HFF-Myc (cell line): ENCODE measurements around the gene SMARCC2.

ENCODE experiments used
- DNase-seq: peaks from one replicate; pipeline ENCODE4 v3.0.0-alpha.2; 2011; ENCODE audit warnings: low read depth; ENCODE audit errors: extremely low read depth
- H3K4me3 ChIP-seq: replicated peaks from 2 replicates; pipeline ENCODE4 v1.5.1; 2011; ENCODE audit warnings: low read depth, mild to moderate bottlenecking, control low read depth, low read length
- TF ChIP-seq, protein P1 (sequence below): IDR thresholded peaks from 2 replicates; pipeline ENCODE4 v1.5.1; 2012; ENCODE audit warnings: mild to moderate bottlenecking, low read depth, low read length, control low read depth; ENCODE audit errors: missing control alignments

SMARCC2 gene

DNA sequence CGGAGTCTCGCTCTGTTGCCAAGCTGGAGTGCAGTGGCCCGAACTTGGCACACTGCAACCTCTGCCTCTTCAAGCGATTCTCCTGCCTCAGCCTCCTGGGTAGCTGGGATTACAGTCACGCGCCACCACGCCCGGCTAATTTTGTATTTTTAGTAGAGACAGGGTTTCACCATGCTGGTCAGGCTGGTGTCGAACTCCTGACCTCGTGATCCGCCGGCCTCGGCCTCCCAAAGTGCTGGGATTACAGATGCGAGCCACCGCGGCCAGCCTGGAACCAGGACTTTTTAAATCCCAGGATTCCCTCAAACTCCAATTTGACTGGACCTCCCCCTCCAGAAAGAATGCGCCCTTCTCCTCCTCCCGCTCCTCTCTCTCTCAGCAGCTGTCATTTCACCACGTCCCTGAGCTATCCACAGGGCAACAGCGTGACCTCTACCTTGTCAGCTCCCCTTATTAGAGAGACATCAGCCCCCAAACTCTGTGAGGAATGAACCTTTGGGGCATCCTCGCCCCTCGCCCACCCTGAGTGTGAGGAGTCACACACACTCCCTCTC lies 59.3 kb downstream of the SMARCC2 start:
- TF ChIP-seq, protein P1, sequence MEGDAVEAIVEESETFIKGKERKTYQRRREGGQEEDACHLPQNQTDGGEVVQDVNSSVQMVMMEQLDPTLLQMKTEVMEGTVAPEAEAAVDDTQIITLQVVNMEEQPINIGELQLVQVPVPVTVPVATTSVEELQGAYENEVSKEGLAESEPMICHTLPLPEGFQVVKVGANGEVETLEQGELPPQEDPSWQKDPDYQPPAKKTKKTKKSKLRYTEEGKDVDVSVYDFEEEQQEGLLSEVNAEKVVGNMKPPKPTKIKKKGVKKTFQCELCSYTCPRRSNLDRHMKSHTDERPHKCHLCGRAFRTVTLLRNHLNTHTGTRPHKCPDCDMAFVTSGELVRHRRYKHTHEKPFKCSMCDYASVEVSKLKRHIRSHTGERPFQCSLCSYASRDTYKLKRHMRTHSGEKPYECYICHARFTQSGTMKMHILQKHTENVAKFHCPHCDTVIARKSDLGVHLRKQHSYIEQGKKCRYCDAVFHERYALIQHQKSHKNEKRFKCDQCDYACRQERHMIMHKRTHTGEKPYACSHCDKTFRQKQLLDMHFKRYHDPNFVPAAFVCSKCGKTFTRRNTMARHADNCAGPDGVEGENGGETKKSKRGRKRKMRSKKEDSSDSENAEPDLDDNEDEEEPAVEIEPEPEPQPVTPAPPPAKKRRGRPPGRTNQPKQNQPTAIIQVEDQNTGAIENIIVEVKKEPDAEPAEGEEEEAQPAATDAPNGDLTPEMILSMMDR = no peak
- no peak for DNase-seq
- H3K4me3 ChIP-seq = peak overlapping the region; percentile 88

DNA sequence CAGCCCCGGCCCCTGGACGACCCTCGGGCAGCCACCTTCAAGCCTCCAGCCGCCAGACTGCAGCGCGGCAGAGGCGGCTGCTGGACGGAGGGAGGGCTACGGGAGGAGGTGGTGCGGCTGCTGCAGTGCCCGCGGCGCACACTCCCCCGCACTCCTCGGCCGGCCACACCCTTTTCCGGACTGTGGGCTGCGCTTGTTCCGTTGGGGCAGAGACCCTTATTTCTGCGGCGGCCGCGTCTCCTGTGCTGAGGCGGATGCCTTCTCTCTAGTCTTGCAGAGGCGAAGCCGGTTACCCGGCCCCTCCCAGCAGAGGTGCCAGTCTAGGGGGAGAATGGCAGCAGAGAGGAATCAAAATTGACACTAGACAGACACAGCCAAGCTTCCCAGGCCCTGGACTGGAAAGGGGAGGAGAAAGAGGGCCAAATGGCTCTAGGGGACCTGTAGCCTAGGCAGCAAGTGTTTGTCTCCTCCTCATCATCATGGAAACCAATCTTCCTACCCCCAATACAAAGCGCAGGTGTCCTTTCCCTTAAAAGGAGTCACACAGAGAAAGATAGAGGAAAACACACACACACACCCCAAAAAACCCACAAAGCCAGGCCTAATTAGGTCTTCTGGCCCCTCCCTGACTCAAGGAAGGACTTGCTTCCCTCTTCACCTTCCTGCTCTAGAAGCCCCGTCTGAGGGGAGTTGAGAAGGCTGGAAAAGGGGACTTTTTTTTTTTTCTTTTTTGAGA lies 59.9 kb downstream of the SMARCC2 start:
- peak overlapping the region; percentile 88 for H3K4me3 ChIP-seq
- no peak for DNase-seq
- TF ChIP-seq, protein P1 = no peak

DNA sequence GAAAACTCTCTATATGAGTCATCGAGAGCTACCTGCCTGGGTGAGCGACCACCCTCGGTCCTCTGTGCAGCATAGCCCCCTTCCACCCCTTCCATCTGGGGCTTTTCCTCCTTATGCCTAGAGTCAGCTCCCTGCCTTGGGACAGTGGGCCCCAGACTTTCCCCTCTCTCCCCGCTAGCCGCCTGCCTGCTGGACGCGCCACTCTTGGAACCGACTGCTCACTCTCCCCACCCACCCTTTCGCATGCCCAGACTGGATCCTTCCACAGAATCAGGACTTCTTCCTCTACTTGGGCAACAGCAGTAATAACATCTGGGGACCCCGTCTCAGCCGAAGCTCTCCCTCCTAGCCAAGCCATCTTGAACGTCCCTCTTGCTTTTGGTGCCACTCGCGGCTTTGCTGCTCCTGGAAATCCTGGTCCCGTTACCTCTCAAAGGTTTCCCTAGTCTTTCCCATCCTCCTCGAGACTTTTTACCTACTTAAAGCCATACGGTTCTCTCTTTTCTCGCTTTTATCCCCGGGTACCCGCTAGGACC lies 60.5 kb downstream of the SMARCC2 start:
- DNase-seq = no peak
- peak overlapping the region; percentile 88 for H3K4me3 ChIP-seq
- TF ChIP-seq, protein P1 = no peak

DNA sequence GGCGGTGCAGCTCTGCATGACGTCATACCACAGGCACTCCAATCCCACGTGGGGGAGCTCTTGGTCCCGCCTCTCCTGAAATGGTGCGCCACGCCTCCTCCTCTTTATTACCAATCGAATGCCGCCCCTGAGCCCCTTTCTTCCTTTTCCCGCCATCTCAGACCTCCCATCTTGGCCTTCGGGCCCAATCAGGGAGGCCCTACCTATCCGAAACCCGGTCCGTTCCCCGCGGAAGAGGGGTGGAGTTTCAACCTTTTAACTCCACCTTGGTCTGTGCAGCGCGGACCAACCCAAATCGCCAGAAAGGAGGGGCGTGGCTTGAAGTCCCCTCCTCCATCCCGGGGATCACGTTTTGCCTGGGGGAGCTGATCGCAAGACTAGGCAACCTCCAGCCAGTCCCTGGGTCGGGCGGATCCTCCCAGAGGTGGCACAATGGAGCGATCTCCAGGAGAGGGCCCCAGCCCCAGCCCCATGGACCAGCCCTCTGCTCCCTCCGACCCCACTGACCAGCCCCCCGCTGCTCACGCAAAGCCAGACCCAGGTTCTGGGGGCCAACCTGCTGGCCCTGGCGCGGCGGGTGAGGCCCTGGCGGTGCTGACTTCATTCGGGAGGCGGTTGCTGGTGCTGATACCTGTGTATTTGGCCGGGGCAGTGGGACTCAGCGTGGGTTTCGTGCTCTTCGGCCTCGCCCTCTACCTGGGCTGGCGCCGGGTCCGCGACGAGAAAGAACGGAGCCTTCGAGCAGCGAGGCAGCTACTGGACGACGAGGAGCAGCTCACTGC lies 61.2 kb downstream of the SMARCC2 start, which contains the start of gene ESYT1:
TSS of gene ESYT1 (plus strand) at position 380 of the 782 bp plus-strand sequence. CDS start at position 433, 53 bp downstream.
- peak within 1 kb of the TSS; percentile 88 for H3K4me3 ChIP-seq
- TF ChIP-seq, protein P1 = no peak
- DNase-seq = peak; percentile 99

DNA sequence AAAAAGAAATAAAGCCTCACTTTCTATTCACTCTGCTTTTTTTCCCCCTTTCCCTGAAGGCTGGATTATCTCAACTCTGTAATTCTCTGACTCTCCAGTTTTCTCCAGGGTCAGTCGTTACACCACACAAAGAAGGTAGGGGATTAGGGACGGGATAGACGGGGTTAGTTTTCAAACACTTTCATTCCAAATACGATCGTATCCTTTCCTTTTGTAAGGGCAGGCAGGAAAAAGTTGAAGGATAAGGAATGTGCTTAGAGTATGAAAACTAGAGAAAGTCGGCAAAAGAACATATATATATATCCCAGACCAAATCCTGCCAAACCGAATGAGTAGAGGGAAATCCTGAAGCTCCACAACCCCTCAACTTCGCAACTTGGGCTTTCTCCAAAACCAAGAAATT lies 61.8 kb downstream of the SMARCC2 start:
- peak overlapping the region; percentile 40 for H3K4me3 ChIP-seq
- TF ChIP-seq, protein P1 = no peak
- DNase-seq = no peak

DNA sequence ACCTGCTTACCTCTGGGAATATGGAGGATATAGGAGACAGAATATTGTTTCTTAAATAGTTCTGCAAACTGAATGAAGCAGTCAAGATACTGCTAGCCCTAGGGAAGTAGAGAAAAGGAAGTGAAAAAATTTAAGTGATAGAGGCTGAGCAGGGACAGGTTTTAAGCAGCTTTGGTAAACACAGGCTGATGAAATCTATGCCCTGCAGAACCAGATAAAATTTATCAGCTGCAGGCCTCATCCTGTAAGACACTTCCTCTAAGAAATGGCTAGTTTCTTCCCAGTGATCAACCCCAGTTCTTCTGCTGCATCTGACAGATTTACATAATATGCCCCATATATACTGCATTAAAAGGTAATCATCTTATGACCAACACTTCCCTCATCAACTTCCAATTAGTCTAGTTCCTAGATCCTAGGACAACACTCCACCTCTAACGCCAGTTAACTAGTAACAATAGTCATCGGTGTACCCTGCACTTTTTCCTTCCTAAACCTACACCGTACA lies 62.5 kb downstream of the SMARCC2 start:
- DNase-seq = no peak
- TF ChIP-seq, protein P1 = no peak
- peak overlapping the region; percentile 40; the same call in 1 of the 2 replicates for H3K4me3 ChIP-seq
